ENCODE data around the gene ENPP1.
"Not testable (repeated sequence)": the region's sequence is repeated elsewhere in the genome, so short reads cannot be mapped to it uniquely, and the experiment has no call there.

The ENPP1 gene

GRCh38 chr6:131859658-131860057, 51.8 kb downstream of the ENPP1 start:
- peak overlapping the region in 1 of 21 experiments; percentile 14 for H3K27ac ChIP-seq

DNA sequence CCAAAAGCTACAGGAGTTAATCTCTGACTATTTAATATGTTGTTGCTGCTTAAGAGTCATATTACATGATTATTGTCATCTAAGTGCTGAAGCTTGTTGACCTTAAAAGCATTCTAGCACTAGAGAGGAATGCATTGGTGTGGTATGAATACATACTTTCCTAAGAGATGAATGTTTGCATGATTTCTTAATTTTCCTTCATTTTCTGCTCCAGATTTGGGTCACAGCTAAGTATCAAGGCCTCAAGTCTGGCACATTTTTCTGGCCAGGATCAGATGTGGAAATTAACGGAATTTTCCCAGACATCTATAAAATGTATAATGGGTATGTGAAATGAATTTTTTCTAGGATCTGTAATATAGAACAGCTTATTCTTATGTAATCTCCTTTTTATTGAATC, 53.6 kb downstream of the ENPP1 start:
- H3K27ac ChIP-seq: peak overlapping the region in 1 of 21 experiments; percentile 6
- no peak overlapping the region for H3K4me3 ChIP-seq

More at GRCh38 chr6:131859658-131860057, 51.8 kb downstream of the ENPP1 start:
- not testable (repeated sequence) for H3K4me3 ChIP-seq

DNA sequence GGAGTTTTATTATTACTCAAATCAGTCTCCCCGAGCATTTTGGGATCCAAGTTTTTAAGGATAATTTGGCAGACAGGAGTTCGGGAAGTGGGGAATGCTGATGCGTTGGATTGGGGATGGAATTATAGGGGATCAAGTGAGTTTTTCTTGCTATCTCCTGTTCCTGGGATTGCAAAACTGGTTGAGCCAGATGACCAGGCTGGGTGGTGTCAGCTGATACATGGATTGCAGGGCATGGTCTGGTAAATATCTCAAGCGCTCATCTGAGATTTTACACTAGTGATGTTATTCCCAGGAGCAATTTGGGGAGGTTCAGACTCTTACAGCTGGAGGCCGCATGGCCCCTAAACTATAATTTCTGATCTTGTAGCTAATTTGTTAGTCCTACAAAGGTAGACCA, 54.7 kb downstream of the ENPP1 start:
- Histone ChIP-seq H3K27ac (no peak overlapping the region), H3K4me3 (no peak overlapping the region)

GRCh38 chr6:131867744-131868143, 59.9 kb downstream of the ENPP1 start:
- Histone ChIP-seq H3K27ac (no peak overlapping the region), H3K4me3 (no peak overlapping the region)

DNA sequence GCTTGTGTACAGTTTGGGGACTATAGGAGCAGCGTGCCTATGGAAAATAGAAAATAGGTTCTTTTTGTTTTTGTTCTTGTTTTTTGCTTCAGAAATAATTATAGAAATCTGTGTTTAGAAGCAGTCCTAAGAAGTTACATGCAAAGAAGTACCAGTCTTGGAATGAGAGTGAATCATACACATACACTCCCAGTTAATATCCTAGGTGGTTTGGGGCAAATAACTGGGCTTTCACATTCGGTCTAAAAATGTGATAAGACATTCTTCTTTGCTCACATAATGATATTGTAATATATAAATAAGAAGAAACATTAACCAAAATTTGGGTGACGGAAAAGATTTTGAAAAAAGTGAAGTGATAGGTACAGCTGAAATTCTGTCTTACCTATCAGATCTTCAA, 61.0 kb downstream of the ENPP1 start:
- Histone ChIP-seq H3K27ac (no peak overlapping the region), H3K4me3 (no peak overlapping the region)

GRCh38 chr6:131875647-131876046, 67.8 kb downstream of the ENPP1 start:
- no peak overlapping the region for H3K4me3 ChIP-seq
- H3K27ac ChIP-seq: no peak overlapping the region

GRCh38 chr6:131876545-131876944, 68.7 kb downstream of the ENPP1 start:
- no peak overlapping the region for H3K4me3 ChIP-seq
- H3K27ac ChIP-seq: no peak overlapping the region

- Histone ChIP-seq H3K4me3 (no peak overlapping the region), H3K27ac (no peak overlapping the region)
Observed at GRCh38 chr6:131877999-131878789, 70.4 kb downstream of the ENPP1 start.

DNA sequence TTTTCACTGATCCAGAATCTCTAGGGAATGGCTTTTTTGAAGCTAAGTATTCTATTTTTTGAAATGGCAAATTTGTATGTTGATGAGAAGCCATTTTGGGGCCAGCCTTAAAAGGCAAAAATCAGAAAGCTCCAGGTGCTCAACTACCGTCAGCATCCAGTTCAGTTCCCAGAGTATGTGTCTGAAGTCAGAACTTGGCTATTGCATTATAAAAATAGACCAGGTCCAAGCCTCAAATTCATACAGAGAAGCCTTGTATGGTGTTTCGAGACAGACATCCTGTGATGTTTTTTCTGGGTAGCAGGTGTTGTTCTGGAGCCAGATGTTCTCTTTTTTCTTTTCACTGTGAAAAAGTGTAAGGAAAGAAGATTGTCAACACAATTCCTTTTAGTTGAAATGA, 75.2 kb downstream of the ENPP1 start:
- Histone ChIP-seq H3K4me3 (no peak overlapping the region), H3K27ac (no peak overlapping the region)

DNA sequence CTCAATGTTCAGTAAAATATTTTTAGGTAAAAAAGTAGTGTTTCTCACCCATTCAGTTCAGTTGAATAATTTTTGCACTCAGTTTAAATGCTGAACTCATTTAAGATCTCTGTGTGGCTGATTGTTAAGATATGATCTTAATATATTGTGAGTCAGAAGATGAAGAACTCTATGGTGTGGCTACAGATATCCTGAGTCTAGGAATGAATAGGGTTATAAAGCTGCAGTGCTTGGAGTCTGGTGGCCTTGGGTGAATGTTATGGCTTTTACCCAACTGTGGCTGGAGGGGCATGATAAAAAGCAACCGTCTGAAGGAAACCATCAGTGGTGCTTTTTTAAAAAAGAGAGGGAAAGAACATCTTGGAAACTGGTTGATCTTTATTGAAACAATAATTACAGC, 77.4 kb downstream of the ENPP1 start:
- Histone ChIP-seq H3K27ac (no peak overlapping the region), H3K4me3 (no peak overlapping the region)

DNA sequence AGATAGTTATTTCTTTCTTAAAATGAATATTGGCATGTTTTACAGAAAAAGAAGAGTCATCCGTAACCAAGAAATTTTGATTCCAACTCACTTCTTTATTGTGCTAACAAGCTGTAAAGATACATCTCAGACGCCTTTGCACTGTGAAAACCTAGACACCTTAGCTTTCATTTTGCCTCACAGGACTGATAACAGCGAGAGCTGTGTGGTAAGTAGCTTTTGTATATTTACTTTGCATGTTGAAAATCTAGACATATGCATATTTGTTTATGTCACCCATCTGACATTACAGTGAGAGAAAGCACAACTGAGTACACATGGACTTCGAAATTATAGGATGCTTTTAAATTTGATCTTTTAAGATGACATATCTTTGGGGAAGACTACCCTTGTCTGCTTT, 78.7 kb downstream of the ENPP1 start:
- H3K27ac ChIP-seq: no peak overlapping the region
- no peak overlapping the region for H3K4me3 ChIP-seq

DNA sequence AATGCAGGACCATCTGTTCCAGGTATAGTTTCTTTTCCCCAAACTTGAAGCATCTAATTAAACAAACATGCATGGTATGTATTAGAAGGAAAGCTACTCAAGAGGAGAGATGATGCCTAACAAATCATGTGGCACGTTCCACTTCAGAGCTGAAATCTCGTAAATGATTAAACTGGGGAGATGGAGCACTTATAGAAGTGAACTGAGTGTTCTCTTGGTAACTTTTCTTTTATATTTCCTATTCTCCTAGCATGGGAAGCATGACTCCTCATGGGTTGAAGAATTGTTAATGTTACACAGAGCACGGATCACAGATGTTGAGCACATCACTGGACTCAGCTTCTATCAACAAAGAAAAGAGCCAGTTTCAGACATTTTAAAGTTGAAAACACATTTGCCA, 82.3 kb downstream of the ENPP1 start:
- Histone ChIP-seq H3K4me3 (no peak overlapping the region), H3K27ac (no peak overlapping the region)

GRCh38 chr6:131893198-131893597, 85.4 kb downstream of the ENPP1 start:
- H3K27ac ChIP-seq: no peak overlapping the region

DNA sequence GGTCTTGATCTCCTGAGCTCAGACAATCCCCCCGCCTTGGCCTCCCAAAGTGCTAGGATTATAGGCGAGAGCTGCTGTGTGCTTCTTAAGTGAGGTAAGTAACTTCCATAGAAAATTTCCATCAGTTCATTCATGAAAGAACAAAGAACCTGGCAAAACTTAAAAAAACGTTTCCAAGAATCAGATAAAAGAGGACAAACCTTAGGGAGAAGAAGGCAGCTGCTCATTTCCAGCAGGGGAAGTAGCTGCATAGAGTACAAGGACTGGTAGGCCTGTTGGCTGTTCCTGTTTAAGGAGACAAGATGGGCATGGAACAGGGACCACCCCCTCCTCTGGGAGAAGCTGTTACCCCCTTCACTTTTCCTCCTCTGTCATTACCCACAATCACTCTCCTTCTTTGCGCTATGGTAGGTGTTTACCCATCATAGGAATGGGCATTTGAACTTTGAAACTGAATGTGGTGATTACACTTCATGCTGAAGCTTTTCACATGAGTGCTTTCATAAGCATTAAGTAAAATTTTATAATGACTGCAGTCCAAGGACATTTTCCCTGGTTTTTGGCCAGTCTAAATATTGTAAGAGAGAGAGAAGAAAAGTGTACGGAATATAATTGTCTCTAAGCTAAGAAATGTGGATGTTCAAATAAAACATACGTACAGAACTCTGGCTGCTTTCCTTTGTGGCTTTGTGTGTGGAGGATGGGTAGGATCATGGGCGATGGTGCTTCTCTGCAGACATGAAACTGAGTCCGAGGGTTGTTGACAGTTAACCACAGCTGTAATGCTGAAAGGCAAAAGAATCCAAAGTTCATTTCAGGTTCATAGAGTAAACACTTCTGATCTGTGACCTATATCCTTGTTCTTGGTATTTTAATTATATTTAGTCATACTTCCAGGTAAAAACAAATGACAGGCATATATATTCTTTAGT, 86.9 kb downstream of the ENPP1 start:
- Histone ChIP-seq H3K4me3 (no peak overlapping the region), H3K27ac (no peak overlapping the region)

More at GRCh38 chr6:131893198-131893597, 85.4 kb downstream of the ENPP1 start:
- no peak overlapping the region for H3K4me3 ChIP-seq

DNA sequence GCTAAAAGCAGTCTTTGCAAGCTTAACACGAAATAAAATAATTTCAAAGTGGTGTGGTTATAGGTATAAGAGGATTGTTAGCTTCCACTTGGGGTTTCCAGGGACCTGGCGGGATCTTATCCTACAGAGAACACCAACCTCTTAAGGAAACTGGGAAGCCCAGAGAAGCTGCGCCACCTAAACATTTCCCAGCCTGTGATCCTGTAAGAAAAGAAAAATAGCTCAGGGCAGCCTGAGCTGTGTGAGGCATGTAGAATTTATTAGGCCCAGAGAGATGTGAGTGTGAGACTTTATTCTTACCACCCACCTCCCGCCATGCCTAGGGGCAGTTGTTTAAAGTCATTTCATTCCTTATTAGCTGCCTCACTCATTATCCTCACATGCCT, 89.2 kb downstream of the ENPP1 start:
- Histone ChIP-seq H3K27ac (no peak overlapping the region), H3K4me3 (no peak overlapping the region)

- Histone ChIP-seq H3K27ac (no peak overlapping the region), H3K4me3 (no peak overlapping the region)
Observed at GRCh38 chr6:131897621-131898020, 89.8 kb downstream of the ENPP1 start.

DNA sequence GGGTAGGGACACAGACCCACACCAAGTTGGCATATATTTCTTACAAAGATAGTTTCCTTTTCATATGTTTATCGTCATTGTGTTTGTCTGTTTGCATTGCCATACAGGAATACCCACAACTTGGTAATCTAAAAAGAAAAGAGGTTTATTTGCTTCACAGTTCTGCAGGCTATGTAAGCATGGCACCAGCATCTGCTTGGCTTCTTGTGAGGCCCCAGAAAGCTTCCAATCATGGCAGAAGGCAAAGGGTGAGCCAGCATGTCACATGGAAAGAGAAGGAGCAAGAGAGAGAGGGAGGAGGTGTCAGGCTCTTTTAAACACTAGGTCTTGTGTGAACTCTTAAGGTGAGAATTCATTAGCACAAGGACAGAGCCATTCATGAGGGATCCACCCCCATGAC, 90.9 kb downstream of the ENPP1 start:
- Histone ChIP-seq H3K4me3 (no peak overlapping the region), H3K27ac (no peak overlapping the region)

DNA sequence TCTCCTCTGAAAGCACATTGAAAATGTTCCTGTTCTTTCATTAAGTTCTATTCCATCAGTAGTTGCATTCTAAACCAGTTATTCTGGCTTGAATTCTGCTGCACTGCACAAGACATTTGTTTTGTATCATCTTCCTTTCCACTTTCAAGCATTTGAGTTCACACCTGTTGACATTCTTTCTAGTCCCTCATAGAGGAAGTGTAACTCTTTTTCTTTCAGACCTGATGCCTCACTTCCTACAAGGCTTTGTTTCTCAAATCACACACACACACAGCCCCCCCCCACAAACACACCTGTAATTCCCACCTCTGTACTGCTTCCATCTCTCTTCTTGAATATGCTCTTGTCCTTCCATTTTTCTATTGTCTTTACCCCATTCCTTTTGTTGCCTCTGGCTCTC, 92.4 kb downstream of the ENPP1 start:
- Histone ChIP-seq H3K27ac (no peak overlapping the region), H3K4me3 (no peak overlapping the region)

DNA sequence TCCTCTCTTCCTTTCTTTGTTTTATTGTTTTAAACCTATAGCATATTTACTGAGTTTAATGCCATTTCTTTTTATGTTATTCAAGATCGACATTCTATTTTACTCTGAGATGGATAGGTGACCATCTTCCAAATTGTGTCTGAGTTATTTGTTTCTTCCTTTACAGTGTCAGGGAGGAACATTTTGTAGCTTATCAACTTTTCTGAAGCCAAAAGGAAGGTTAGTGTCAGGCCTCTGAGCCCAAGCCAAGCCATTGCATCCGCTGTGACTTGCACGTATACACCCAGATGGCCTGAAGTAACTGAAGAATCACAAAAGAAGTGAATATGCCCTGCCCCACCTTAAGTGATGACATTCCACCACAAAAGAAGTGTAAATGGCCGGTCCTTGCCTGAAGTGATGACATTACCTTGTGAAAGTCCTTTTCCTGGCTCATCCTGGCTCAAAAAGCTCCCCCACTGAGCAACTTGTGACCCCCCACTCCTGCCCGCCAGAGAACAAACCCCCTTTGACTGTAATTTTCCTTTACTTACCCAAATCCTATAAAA, 93.6 kb downstream of the ENPP1 start:
- H3K27ac ChIP-seq, H3K4me3 ChIP-seq: not testable (repeated sequence)

GRCh38 chr6:131903734-131904133, 95.9 kb downstream of the ENPP1 start:
- not testable (repeated sequence) for H3K4me3 ChIP-seq, H3K27ac ChIP-seq

DNA sequence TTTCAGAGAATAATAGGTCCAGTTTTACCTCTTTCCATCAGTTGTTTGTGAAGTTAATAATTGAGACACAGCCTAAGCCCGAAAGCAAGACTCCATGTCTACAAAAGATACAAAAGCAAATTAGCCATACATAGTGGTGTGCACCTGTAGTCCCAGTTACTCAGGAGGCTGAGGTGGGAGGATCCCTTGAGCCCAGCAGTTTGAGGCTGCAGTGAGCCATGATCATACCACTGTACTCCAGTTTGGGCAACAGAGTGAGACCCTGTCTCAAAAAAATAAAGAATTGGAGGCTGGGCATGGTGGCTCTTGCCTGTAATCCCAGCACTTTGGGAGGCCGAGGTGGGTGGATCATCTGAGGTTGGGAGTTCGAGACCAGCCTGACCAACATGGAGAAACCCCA, 101.0 kb downstream of the ENPP1 start:
- H3K27ac ChIP-seq, H3K4me3 ChIP-seq: not testable (repeated sequence)

Measured in skin epidermis (tissue), 12 donors.